ENCODE data around the gene ZNF410. TPM values are rescaled to one million over a fixed set of nuclear protein-coding genes. Genes with fewer than 3 reads are reported as not detected.

ZNF410 gene
- total RNA-seq, 1 experiment from 2014 or later: 37.6 TPM

DNA sequence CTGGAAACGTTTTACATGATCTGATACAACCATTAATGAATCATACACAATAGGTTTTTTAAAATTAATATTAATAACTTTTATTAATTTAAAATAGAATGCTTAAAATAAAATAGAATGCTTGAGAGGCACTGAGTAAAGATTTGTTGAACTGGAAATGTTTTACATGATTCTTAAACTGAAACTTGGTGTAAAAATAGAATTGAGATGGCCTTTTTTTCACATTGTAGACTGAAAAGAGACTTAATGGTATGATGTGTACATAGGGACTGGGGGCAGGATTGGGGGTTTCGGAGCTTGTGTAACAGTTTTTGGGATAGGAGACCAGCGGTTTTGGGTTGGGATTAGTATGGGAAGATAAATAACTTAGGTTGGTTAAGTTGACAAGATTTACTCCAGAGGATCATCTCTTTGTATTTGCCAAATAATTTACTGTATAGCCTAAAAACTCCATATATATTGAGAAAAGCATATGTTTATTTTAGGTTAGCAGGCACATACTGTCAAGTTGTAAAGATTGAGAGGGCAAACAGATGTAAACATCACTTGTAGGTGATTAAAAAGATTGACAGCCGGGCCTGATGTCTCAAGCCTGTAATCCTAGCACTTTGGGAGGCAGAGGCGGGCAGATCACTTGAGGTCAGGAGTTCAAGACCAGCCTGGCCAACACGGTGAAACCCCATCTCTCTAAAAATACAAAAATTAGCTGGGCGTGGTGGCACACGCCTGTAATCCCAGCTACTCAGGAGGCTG is 2.0 kb upstream of the ZNF410 start:
- ATAC-seq (no peak), DNase-seq (ENCODE audit: low read depth, low spot score) (no peak)
- no peak overlapping the region for H3K4me3 ChIP-seq (replicated peaks in 1 of 2; ENCODE audit: low read depth in 1 of 2, low read length in 2 of 2)
- ChIA-PET POLR2A (no interaction called here), CTCF (no interaction called here), RAD21 (ENCODE audit: low non-redundant PET in 1 of 2, low total read pairs in 2 of 2, uncharacterized antibody in 2 of 2, unreplicated experiment in 2 of 2) (no interaction called here)
- intact Hi-C loops (cut with micrococcal nuclease): no loop called here
- no peak overlapping the region for H3K4me2 ChIP-seq (ENCODE audit: low read length)
- H3K4me1 ChIP-seq (ENCODE audit: control insufficient read depth in 1 of 2, insufficient read depth in 2 of 2, low read length in 2 of 2): peaks cover 9 to 27% of the 10 kb centered on the region in 2 experiments
- H3K79me2 ChIP-seq (ENCODE audit: insufficient read depth, low read length): peaks cover 29% of the 10 kb centered on the region
- no peak overlapping the region for H3K27ac ChIP-seq (ENCODE audit: low read depth, low read length)
- TF ChIP-seq SIN3A (IDR thresholded peaks at IDR 0.05; ENCODE audit: low read depth) (no peak), RAD21 (IDR thresholded peaks at IDR 0.05; ENCODE audit: low read depth) (no peak), YY1 (IDR thresholded peaks at IDR 0.05; ENCODE audit: extremely low read depth, insufficient replicate concordance, low read depth, low read length) (no peak), EZH2 (IDR thresholded peaks at IDR 0.05) (no peak), POLR2AphosphoS5 (IDR thresholded peaks at IDR 0.05; ENCODE audit: low read depth, low read length) (no peak), ELF1 (IDR thresholded peaks at IDR 0.05; ENCODE audit: borderline replicate concordance, low read depth) (no peak), SP1 (IDR thresholded peaks at IDR 0.05; ENCODE audit: low read depth) (no peak)
- TF ChIP-seq, protein P1, sequence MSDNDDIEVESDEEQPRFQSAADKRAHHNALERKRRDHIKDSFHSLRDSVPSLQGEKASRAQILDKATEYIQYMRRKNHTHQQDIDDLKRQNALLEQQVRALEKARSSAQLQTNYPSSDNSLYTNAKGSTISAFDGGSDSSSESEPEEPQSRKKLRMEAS (IDR thresholded peaks at IDR 0.05): no peak
- no peaks in the 10 kb centered on the region for H3K9me2 ChIP-seq (ENCODE audit: insufficient read depth)
- no peaks in the 10 kb centered on the region for H3K27me3 ChIP-seq (ENCODE audit: insufficient read depth, low read length)
- no TSS peak for BruUV-seq (replicated peaks)
- H3K9ac ChIP-seq (ENCODE audit: low read length): no peak overlapping the region
- no peaks in the 10 kb centered on the region for H4K20me1 ChIP-seq (ENCODE audit: insufficient read depth)
- H3K9me3 ChIP-seq (ENCODE audit: control insufficient read depth in 1 of 2, insufficient read depth in 1 of 2, low read depth in 1 of 2, low read length in 2 of 2): no peaks in the 10 kb centered on the region
- H2AFZ ChIP-seq (ENCODE audit: low read depth, low read length, poor library complexity, severe bottlenecking): no peak overlapping the region
- peaks cover 0 to 4% of the 10 kb centered on the region in 2 experiments; a peak in 2 of 4 replicates for H3K36me3 ChIP-seq (ENCODE audit: control insufficient read depth in 1 of 2, insufficient read depth in 2 of 2, low read length in 2 of 2)

DNA sequence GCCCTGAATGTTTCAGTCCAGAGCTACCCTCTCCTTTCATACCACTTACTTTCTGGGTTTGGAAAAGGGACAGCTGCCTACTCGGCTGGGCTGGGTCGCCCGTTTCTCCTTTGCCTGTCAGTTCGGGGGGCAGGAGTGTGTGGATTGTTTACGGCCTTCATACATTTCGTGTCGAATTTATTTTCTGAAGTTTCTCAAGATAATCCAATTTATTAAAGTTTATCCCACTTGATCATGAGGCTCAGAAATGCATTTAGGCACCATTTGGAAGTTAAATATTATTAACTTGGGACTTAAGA is 608 bp downstream of the ZNF410 start:
- no peaks in the 10 kb centered on the region for H4K20me1 ChIP-seq (ENCODE audit: insufficient read depth)
- RAD21 ChIA-PET (ENCODE audit: low non-redundant PET in 1 of 2, low total read pairs in 2 of 2, uncharacterized antibody in 2 of 2, unreplicated experiment in 2 of 2): no interaction called here
- peak overlapping the region; percentile 82 for H3K4me2 ChIP-seq (ENCODE audit: low read length)
- peak overlapping the region; percentile 93 for H3K9ac ChIP-seq (ENCODE audit: low read length)
- CTCF ChIA-PET: interaction anchor here (2.1 kb wide), 1 partner anchor 158 kb away, joined by 9 read pairs; no protein-coding TSS in a partner anchor
- intact Hi-C loops (cut with micrococcal nuclease): no loop called here
- peaks cover 2 to 4% of the 10 kb centered on the region in 2 experiments; a peak in 1 of 4 replicates for H3K36me3 ChIP-seq (ENCODE audit: control insufficient read depth in 1 of 2, insufficient read depth in 2 of 2, low read length in 2 of 2)
- ATAC-seq (no peak), DNase-seq (ENCODE audit: low read depth, low spot score) (no peak)
- BruUV-seq (replicated peaks): no TSS peak
- H3K4me1 ChIP-seq (ENCODE audit: control insufficient read depth in 1 of 2, insufficient read depth in 2 of 2, low read length in 2 of 2): peaks cover 9 to 27% of the 10 kb centered on the region in 2 experiments
- peaks cover 55% of the 10 kb centered on the region for H3K79me2 ChIP-seq (ENCODE audit: insufficient read depth, low read length)
- H3K4me3 ChIP-seq (replicated peaks in 1 of 2; ENCODE audit: low read depth in 1 of 2, low read length in 2 of 2): peak overlapping the region; percentile 97 to 98
- H3K9me2 ChIP-seq (ENCODE audit: insufficient read depth): no peaks in the 10 kb centered on the region
- POLR2A ChIA-PET: interaction anchor here (1.0 kb wide), 1 partner anchor 35 kb away, joined by 3 read pairs; the partner anchor contains the start of gene PTGR2
- no peaks in the 10 kb centered on the region for H3K9me3 ChIP-seq (ENCODE audit: control insufficient read depth in 1 of 2, insufficient read depth in 1 of 2, low read depth in 1 of 2, low read length in 2 of 2)
- peak overlapping the region; percentile 83 for H3K27ac ChIP-seq (ENCODE audit: low read depth, low read length)
- no peak overlapping the region for H2AFZ ChIP-seq (ENCODE audit: low read depth, low read length, poor library complexity, severe bottlenecking)
- no peaks in the 10 kb centered on the region for H3K27me3 ChIP-seq (ENCODE audit: insufficient read depth, low read length)
- TF ChIP-seq EZH2 (IDR thresholded peaks at IDR 0.05): no peak
- no peak for TF ChIP-seq YY1 (IDR thresholded peaks at IDR 0.05; ENCODE audit: extremely low read depth, insufficient replicate concordance, low read depth, low read length)
- TF ChIP-seq, protein P2, sequence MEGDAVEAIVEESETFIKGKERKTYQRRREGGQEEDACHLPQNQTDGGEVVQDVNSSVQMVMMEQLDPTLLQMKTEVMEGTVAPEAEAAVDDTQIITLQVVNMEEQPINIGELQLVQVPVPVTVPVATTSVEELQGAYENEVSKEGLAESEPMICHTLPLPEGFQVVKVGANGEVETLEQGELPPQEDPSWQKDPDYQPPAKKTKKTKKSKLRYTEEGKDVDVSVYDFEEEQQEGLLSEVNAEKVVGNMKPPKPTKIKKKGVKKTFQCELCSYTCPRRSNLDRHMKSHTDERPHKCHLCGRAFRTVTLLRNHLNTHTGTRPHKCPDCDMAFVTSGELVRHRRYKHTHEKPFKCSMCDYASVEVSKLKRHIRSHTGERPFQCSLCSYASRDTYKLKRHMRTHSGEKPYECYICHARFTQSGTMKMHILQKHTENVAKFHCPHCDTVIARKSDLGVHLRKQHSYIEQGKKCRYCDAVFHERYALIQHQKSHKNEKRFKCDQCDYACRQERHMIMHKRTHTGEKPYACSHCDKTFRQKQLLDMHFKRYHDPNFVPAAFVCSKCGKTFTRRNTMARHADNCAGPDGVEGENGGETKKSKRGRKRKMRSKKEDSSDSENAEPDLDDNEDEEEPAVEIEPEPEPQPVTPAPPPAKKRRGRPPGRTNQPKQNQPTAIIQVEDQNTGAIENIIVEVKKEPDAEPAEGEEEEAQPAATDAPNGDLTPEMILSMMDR (IDR thresholded peaks at IDR 0.05 in 2 of 3, conservative IDR thresholded peaks at IDR 0.05 in 1 of 3; ENCODE audit: borderline replicate concordance in 1 of 3, insufficient read depth in 1 of 3, low read depth in 2 of 3, low read length in 2 of 3): no peak
- no peak for TF ChIP-seq EGR1 (IDR thresholded peaks at IDR 0.05; ENCODE audit: low read depth)
- TF ChIP-seq FOSL1 (IDR thresholded peaks at IDR 0.05; ENCODE audit: low read depth): no peak
- no peak for TF ChIP-seq ZFX (IDR thresholded peaks at IDR 0.05)
- TF ChIP-seq, protein P3, sequence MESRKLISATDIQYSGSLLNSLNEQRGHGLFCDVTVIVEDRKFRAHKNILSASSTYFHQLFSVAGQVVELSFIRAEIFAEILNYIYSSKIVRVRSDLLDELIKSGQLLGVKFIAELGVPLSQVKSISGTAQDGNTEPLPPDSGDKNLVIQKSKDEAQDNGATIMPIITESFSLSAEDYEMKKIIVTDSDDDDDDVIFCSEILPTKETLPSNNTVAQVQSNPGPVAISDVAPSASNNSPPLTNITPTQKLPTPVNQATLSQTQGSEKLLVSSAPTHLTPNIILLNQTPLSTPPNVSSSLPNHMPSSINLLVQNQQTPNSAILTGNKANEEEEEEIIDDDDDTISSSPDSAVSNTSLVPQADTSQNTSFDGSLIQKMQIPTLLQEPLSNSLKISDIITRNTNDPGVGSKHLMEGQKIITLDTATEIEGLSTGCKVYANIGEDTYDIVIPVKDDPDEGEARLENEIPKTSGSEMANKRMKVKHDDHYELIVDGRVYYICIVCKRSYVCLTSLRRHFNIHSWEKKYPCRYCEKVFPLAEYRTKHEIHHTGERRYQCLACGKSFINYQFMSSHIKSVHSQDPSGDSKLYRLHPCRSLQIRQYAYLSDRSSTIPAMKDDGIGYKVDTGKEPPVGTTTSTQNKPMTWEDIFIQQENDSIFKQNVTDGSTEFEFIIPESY (IDR thresholded peaks at IDR 0.05; ENCODE audit: extremely low read depth, insufficient replicate concordance, low read length): no peak
- no peak for TF ChIP-seq EZH2phosphoT487 (IDR thresholded peaks at IDR 0.05; ENCODE audit: borderline replicate concordance)
- no peak for TF ChIP-seq JUND (IDR thresholded peaks at IDR 0.05)
- TF ChIP-seq ZNF274 (IDR thresholded peaks at IDR 0.05; ENCODE audit: low read depth, low read length): no peak
- no peak for TF ChIP-seq POLR2AphosphoS5 (IDR thresholded peaks at IDR 0.05; ENCODE audit: low read depth, low read length)
- no peak for TF ChIP-seq ELF1 (IDR thresholded peaks at IDR 0.05; ENCODE audit: borderline replicate concordance, low read depth)

All from HCT116 (cell line).